ENCODE measurements around the gene HEMGN. TPM values are rescaled to one million over a fixed set of nuclear protein-coding genes. Genes with fewer than 3 reads are reported as not detected.
"Not testable (repeated sequence)": the region's sequence is repeated elsewhere in the genome, so short reads cannot be mapped to it uniquely, and the experiment has no call there.

HEMGN gene
- total and polyA plus RNA-seq, 10 donors, result 0.13 to 26.6 (median 1.8) TPM

DNA sequence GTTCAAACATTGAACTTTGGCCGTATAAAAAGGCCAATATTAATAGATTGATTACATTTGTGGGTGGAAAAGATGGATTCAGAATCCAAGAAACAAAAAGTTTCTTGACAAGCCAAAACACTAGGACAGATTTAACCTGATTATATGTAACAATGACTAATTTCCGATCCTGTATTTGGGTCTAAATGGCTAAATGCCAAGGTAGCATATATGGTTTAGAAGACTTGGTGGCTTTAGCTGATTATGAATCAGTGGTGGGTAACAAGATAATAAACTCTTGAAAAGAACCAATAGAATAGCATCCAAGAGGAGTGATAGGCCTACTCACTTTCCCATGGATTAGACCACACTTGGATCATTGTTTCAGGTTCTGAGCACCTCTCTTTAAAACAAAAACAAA lies 23.4 kb upstream of the HEMGN start:
- intact Hi-C loops (cut with DNase I; ENCODE audit: low total_unique reads), result no loop called here

DNA sequence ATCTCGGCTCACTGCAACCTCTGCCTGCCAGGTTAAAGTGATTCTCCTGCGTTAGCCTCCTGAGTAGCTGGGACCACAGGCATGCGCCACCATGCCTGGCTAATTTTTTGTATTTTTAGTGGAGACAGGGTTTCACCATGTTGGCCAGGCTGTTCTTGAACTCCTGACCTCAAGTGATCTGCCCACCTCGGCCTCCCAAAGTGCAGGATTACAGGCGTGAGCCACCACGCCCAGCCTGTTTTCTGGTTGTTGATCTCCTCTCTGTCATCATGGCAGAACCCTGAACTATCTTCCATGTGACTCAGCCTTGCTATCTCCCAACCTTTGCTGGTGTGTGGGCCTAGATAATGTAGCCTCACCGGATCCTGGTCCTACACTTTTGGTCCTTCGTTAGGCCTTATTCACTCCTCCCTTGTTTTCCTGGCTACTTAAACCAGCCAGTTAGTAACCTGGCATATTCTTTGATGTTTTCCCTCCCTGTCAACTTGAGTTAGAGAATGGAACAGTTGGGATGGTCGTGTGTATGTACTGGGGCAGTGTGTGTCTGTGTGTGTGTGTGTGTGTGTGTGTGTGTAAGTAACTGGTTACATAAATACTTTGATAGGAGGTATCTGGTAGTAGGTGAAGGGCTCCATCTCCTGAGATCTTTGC lies 22.8 kb upstream of the HEMGN start:
- H3K9me3 ChIP-seq; H3K36me3 ChIP-seq; H3K27ac ChIP-seq; intact Hi-C loops (cut with DNase I; ENCODE audit: low total_unique reads); H3K4me1 ChIP-seq; DNase-seq; H3K4me3 ChIP-seq; H3K27me3 ChIP-seq (replicated peaks in 1 of 7): not testable (repeated sequence)
- 84 to 93% (median 89%) methylated on average over 9 of the region's 9 CpGs for WGBS, 5 donors

More for the DNA sequence above, 23.4 kb upstream of the HEMGN start:
- H3K36me3 ChIP-seq, result no peaks in the 10 kb centered on the region
- H3K4me3 ChIP-seq, result no peak overlapping the region
- TF ChIP-seq CTCF (IDR thresholded peaks at IDR 0.05 in 8 of 11, conservative IDR thresholded peaks at IDR 0.05 in 3 of 11) (no peak), POLR2AphosphoS5 (IDR thresholded peaks at IDR 0.05) (no peak), POLR2A (IDR thresholded peaks at IDR 0.05) (no peak)
- H3K27me3 ChIP-seq (replicated peaks in 1 of 7), result no peaks in the 10 kb centered on the region
- WGBS, 5 donors, result 88 to 98% (median 94%) methylated on average over 2 of the region's 2 CpGs
- no peak for DNase-seq
- no peaks in the 10 kb centered on the region for H3K9me3 ChIP-seq
- no peak overlapping the region for H3K27ac ChIP-seq
- no peaks in the 10 kb centered on the region for H3K4me1 ChIP-seq

GRCh38 chr9:97959585-97959984 lies 21.6 kb upstream of the HEMGN start:
- intact Hi-C loops (cut with DNase I; ENCODE audit: low total_unique reads), result no loop called here
- no peak overlapping the region for H3K27ac ChIP-seq
- no peaks in the 10 kb centered on the region for H3K9me3 ChIP-seq
- no peak for TF ChIP-seq POLR2AphosphoS5 (IDR thresholded peaks at IDR 0.05)
- no peak for TF ChIP-seq CTCF (IDR thresholded peaks at IDR 0.05 in 8 of 11, conservative IDR thresholded peaks at IDR 0.05 in 3 of 11)
- no peak for TF ChIP-seq POLR2A (IDR thresholded peaks at IDR 0.05)
- DNase-seq, result no peak
- no peak overlapping the region for H3K4me3 ChIP-seq
- H3K4me1 ChIP-seq, result no peaks in the 10 kb centered on the region
- no peaks in the 10 kb centered on the region for H3K36me3 ChIP-seq
- H3K27me3 ChIP-seq (replicated peaks in 1 of 7), result no peaks in the 10 kb centered on the region

GRCh38 chr9:97958812-97959511 lies 21.0 kb upstream of the HEMGN start:
- TF ChIP-seq POLR2A (IDR thresholded peaks at IDR 0.05) (no peak), CTCF (IDR thresholded peaks at IDR 0.05 in 8 of 11, conservative IDR thresholded peaks at IDR 0.05 in 3 of 11) (no peak), POLR2AphosphoS5 (IDR thresholded peaks at IDR 0.05) (no peak)
- intact Hi-C loops (cut with DNase I; ENCODE audit: low total_unique reads), result no loop called here
- Histone ChIP-seq H3K27me3 (replicated peaks in 1 of 7) (no peaks in the 10 kb centered on the region), H3K4me3 (no peak overlapping the region), H3K36me3 (no peaks in the 10 kb centered on the region), H3K27ac (no peak overlapping the region), H3K4me1 (no peaks in the 10 kb centered on the region), H3K9me3 (no peaks in the 10 kb centered on the region)
- WGBS, 5 donors, result 77 to 89% (median 83%) methylated on average over 5 of the region's 5 CpGs
- DNase-seq, result no peak
